Measurements from ENCODE around the gene ARHGAP29.

Gene ARHGAP29

GRCh38 chr1:94274561-94274960 lies 37.2 kb upstream of the ARHGAP29 start:
- no peaks in the 10 kb centered on the region for H3K4me1 ChIP-seq (ENCODE audit: insufficient read depth, insufficient read length)
- TF ChIP-seq SUZ12 (IDR thresholded peaks at IDR 0.05; ENCODE audit: extremely low read depth, insufficient read depth, insufficient read length) (no peak), ZNF274 (IDR thresholded peaks at IDR 0.05; ENCODE audit: low read depth, low read length) (no peak), YY1 (IDR thresholded peaks at IDR 0.05; ENCODE audit: insufficient read depth, insufficient read length) (no peak)
- no peaks in the 10 kb centered on the region for H3K36me3 ChIP-seq (ENCODE audit: insufficient read depth, insufficient read length, low read length)

GRCh38 chr1:94273111-94273510 lies 35.7 kb upstream of the ARHGAP29 start:
- Histone ChIP-seq H3K4me3 (ENCODE audit: insufficient read length, low read depth) (no peak overlapping the region), H3K36me3 (ENCODE audit: insufficient read depth, insufficient read length, low read length) (no peaks in the 10 kb centered on the region), H3K27me3 (ENCODE audit: insufficient read depth, insufficient read length) (no peaks in the 10 kb centered on the region), H3K9ac (ENCODE audit: insufficient read length, low read depth) (no peak overlapping the region), H3K9me3 (ENCODE audit: insufficient read depth, low read length) (0 out of 2 replicates have a peak, but pooled peaks cover 5% of the 10 kb centered on the region), H3K4me1 (ENCODE audit: insufficient read depth, insufficient read length) (no peaks in the 10 kb centered on the region)
- TF ChIP-seq YY1 (IDR thresholded peaks at IDR 0.05; ENCODE audit: insufficient read depth, insufficient read length), result no peak
- no peak for TF ChIP-seq SUZ12 (IDR thresholded peaks at IDR 0.05; ENCODE audit: extremely low read depth, insufficient read depth, insufficient read length)
- no peak for TF ChIP-seq ZNF274 (IDR thresholded peaks at IDR 0.05; ENCODE audit: low read depth, low read length)
- no peak for DNase-seq (ENCODE audit: low read depth, low spot score)

More at GRCh38 chr1:94274561-94274960, 37.2 kb upstream of the ARHGAP29 start:
- H3K27me3 ChIP-seq (ENCODE audit: insufficient read depth, insufficient read length), result no peaks in the 10 kb centered on the region
- no peak overlapping the region for H3K4me3 ChIP-seq (ENCODE audit: insufficient read length, low read depth)
- H3K9ac ChIP-seq (ENCODE audit: insufficient read length, low read depth), result no peak overlapping the region
- DNase-seq (ENCODE audit: low read depth, low spot score), result no peak
- H3K9me3 ChIP-seq (ENCODE audit: insufficient read depth, low read length), result no peaks in the 10 kb centered on the region

GRCh38 chr1:94272388-94272787 lies 35.0 kb upstream of the ARHGAP29 start:
- Histone ChIP-seq H3K4me1 (ENCODE audit: insufficient read depth, insufficient read length) (no peaks in the 10 kb centered on the region), H3K9me3 (ENCODE audit: insufficient read depth, low read length) (0 out of 2 replicates have a peak, but pooled peaks cover 12% of the 10 kb centered on the region), H3K36me3 (ENCODE audit: insufficient read depth, insufficient read length, low read length) (no peaks in the 10 kb centered on the region), H3K4me3 (ENCODE audit: insufficient read length, low read depth) (no peak overlapping the region), H3K27me3 (ENCODE audit: insufficient read depth, insufficient read length) (no peaks in the 10 kb centered on the region), H3K9ac (ENCODE audit: insufficient read length, low read depth) (no peak overlapping the region)
- TF ChIP-seq YY1 (IDR thresholded peaks at IDR 0.05; ENCODE audit: insufficient read depth, insufficient read length) (no peak), ZNF274 (IDR thresholded peaks at IDR 0.05; ENCODE audit: low read depth, low read length) (no peak), SUZ12 (IDR thresholded peaks at IDR 0.05; ENCODE audit: extremely low read depth, insufficient read depth, insufficient read length) (no peak)
- DNase-seq (ENCODE audit: low read depth, low spot score), result no peak

GRCh38 chr1:94271373-94271772 lies 34.0 kb upstream of the ARHGAP29 start:
- TF ChIP-seq ZNF274 (IDR thresholded peaks at IDR 0.05; ENCODE audit: low read depth, low read length) (no peak), YY1 (IDR thresholded peaks at IDR 0.05; ENCODE audit: insufficient read depth, insufficient read length) (no peak), SUZ12 (IDR thresholded peaks at IDR 0.05; ENCODE audit: extremely low read depth, insufficient read depth, insufficient read length) (no peak)
- no peaks in the 10 kb centered on the region for H3K36me3 ChIP-seq (ENCODE audit: insufficient read depth, insufficient read length, low read length)
- H3K4me1 ChIP-seq (ENCODE audit: insufficient read depth, insufficient read length), result no peaks in the 10 kb centered on the region
- DNase-seq (ENCODE audit: low read depth, low spot score), result no peak
- no peak overlapping the region for H3K9ac ChIP-seq (ENCODE audit: insufficient read length, low read depth)
- no peaks in the 10 kb centered on the region for H3K27me3 ChIP-seq (ENCODE audit: insufficient read depth, insufficient read length)
- H3K4me3 ChIP-seq (ENCODE audit: insufficient read length, low read depth), result no peak overlapping the region
- H3K9me3 ChIP-seq (ENCODE audit: insufficient read depth, low read length), result peaks cover 21% of the 10 kb centered on the region; the same call in 1 of the 2 replicates

- Histone ChIP-seq H3K27me3 (ENCODE audit: insufficient read depth, insufficient read length) (no peaks in the 10 kb centered on the region), H3K36me3 (ENCODE audit: insufficient read depth, insufficient read length, low read length) (no peaks in the 10 kb centered on the region), H3K4me1 (ENCODE audit: insufficient read depth, insufficient read length) (no peaks in the 10 kb centered on the region), H3K4me3 (ENCODE audit: insufficient read length, low read depth) (no peak overlapping the region), H3K9ac (ENCODE audit: insufficient read length, low read depth) (no peak overlapping the region), H3K9me3 (ENCODE audit: insufficient read depth, low read length) (peaks cover 21% of the 10 kb centered on the region; the same call in 1 of the 2 replicates)
- no peak for DNase-seq (ENCODE audit: low read depth, low spot score)
- no peak for TF ChIP-seq YY1 (IDR thresholded peaks at IDR 0.05; ENCODE audit: insufficient read depth, insufficient read length)
- no peak for TF ChIP-seq ZNF274 (IDR thresholded peaks at IDR 0.05; ENCODE audit: low read depth, low read length)
- TF ChIP-seq SUZ12 (IDR thresholded peaks at IDR 0.05; ENCODE audit: extremely low read depth, insufficient read depth, insufficient read length), result no peak
Measured at GRCh38 chr1:94270801-94271203, 33.4 kb upstream of the ARHGAP29 start.

GRCh38 chr1:94269921-94270320 lies 32.5 kb upstream of the ARHGAP29 start:
- Histone ChIP-seq H3K4me1 (ENCODE audit: insufficient read depth, insufficient read length) (no peaks in the 10 kb centered on the region), H3K9me3 (ENCODE audit: insufficient read depth, low read length) (peaks cover 21% of the 10 kb centered on the region; the same call in 1 of the 2 replicates), H3K27me3 (ENCODE audit: insufficient read depth, insufficient read length) (no peaks in the 10 kb centered on the region), H3K9ac (ENCODE audit: insufficient read length, low read depth) (no peak overlapping the region), H3K36me3 (ENCODE audit: insufficient read depth, insufficient read length, low read length) (no peaks in the 10 kb centered on the region), H3K4me3 (ENCODE audit: insufficient read length, low read depth) (no peak overlapping the region)
- DNase-seq (ENCODE audit: low read depth, low spot score), result no peak
- no peak for TF ChIP-seq SUZ12 (IDR thresholded peaks at IDR 0.05; ENCODE audit: extremely low read depth, insufficient read depth, insufficient read length)
- TF ChIP-seq ZNF274 (IDR thresholded peaks at IDR 0.05; ENCODE audit: low read depth, low read length), result no peak
- no peak for TF ChIP-seq YY1 (IDR thresholded peaks at IDR 0.05; ENCODE audit: insufficient read depth, insufficient read length)

GRCh38 chr1:94265906-94266305 lies 28.5 kb upstream of the ARHGAP29 start:
- H3K36me3 ChIP-seq (ENCODE audit: insufficient read depth, insufficient read length, low read length), result no peaks in the 10 kb centered on the region

More at GRCh38 chr1:94265906-94266305, 28.5 kb upstream of the ARHGAP29 start:
- H3K4me3 ChIP-seq (ENCODE audit: insufficient read length, low read depth), result no peak overlapping the region
- H3K4me1 ChIP-seq (ENCODE audit: insufficient read depth, insufficient read length), result no peaks in the 10 kb centered on the region
- DNase-seq (ENCODE audit: low read depth, low spot score), result no peak
- TF ChIP-seq YY1 (IDR thresholded peaks at IDR 0.05; ENCODE audit: insufficient read depth, insufficient read length) (no peak), ZNF274 (IDR thresholded peaks at IDR 0.05; ENCODE audit: low read depth, low read length) (no peak)
- peaks cover 21% of the 10 kb centered on the region; the same call in 1 of the 2 replicates for H3K9me3 ChIP-seq (ENCODE audit: insufficient read depth, low read length)
- no peak overlapping the region for H3K9ac ChIP-seq (ENCODE audit: insufficient read length, low read depth)
- H3K27me3 ChIP-seq (ENCODE audit: insufficient read depth, insufficient read length), result peaks cover 3% of the 10 kb centered on the region

Measured in NT2/D1 (cell line).